HCT116 (cell line): ENCODE measurements around the gene KRTAP5-9. TPM values are rescaled to one million over a fixed set of nuclear protein-coding genes. Genes with fewer than 3 reads are reported as not detected.

Experiments used
- ATAC-seq: fragments of 200-7000 bp; cut with Tn5 transposase; 2 replicates; pipeline ENCODE4 v1.9.1; 2020; ENCODE audit warnings: mild to moderate bottlenecking, moderate library complexity
- BruUV-seq: library from RNA; stranded (reverse); fragments of 400-500 nt; replicated peaks from 2 replicates; lab custom pipeline; 2021; lab: Mats Ljungman, UMichigan
- CTCF ChIA-PET: fragments of 300-600 bp; sonication (Branson Sonifier 250); formaldehyde crosslinking; loops from one replicate; lab custom pipeline; 2021; ENCODE audit warnings: antibody characterized with exemption; lab: Charles Lee
- POLR2A ChIA-PET: fragments of 300-600, 350-600 bp; sonication (Branson Sonifier 250); formaldehyde crosslinking; loops from one replicate; lab custom pipeline; 2021; ENCODE audit warnings: antibody characterized with exemption; lab: Charles Lee
- RAD21 ChIA-PET, 2 experiments: fragments of 300-600 bp; sonication (Branson Sonifier 250); formaldehyde crosslinking; loops; one replicate each; lab custom pipeline; 2023; ENCODE audit warnings: low total read pairs in 2 of 2; ENCODE audit not compliant: uncharacterized antibody in 2 of 2, unreplicated experiment in 2 of 2, low non-redundant PET in 1 of 2; lab: Charles Lee
- DNase-seq: peaks from one replicate; pipeline ENCODE4 v3.0.0-alpha.2; 2010; ENCODE audit warnings: low read depth, low spot score
- H2AFZ ChIP-seq: fragments of 200-600 bp; shearing (Covaris generic), sonication (generic); 2 replicates; pipeline ENCODE4 v1.6.1; 2017; ENCODE audit warnings: low read depth, mixed run types, mixed read lengths, antibody characterized with exemption, low read length; ENCODE audit not compliant: poor library complexity, severe bottlenecking
- H3K27ac ChIP-seq: 2 replicates; pipeline ENCODE4 v1.5.1; 2012; ENCODE audit warnings: low read depth, low read length
- H3K27me3 ChIP-seq: fragments of 200-600 bp; sonication (generic); 2 replicates; pipeline ENCODE4 v1.6.1; 2016; ENCODE audit warnings: mixed run types, low read length, mixed read lengths; ENCODE audit not compliant: insufficient read depth
- H3K36me3 ChIP-seq, 2 experiments: fragments of 200-500 bp in 1 of 2; fragments of 200-600 bp in 1 of 2; sonication (Bioruptor generic) in 1 of 2; sonication (generic) in 1 of 2; 2 replicates each; pipeline versions ENCODE4 v1.5.1 to v1.6.1; 2014 to 2016; ENCODE audit warnings: low read length in 2 of 2, inconsistent platforms in 1 of 2, mixed read lengths in 1 of 2, mixed run types in 1 of 2; ENCODE audit not compliant: insufficient read depth in 2 of 2, control insufficient read depth in 1 of 2
- H3K4me1 ChIP-seq, 2 experiments: fragments of 200-600 bp in 1 of 2; sonication (generic) in 1 of 2; 2 replicates each; pipeline versions ENCODE4 v1.5.1 to v1.6.1; 2012 to 2017; ENCODE audit warnings: low read length in 2 of 2, inconsistent platforms in 1 of 2, mild to moderate bottlenecking in 1 of 2, mixed read lengths in 1 of 2, mixed run types in 1 of 2, moderate library complexity in 1 of 2; ENCODE audit not compliant: insufficient read depth in 2 of 2, control insufficient read depth in 1 of 2
- H3K4me2 ChIP-seq: fragments of 200-600 bp; sonication (generic); 2 replicates; pipeline ENCODE4 v1.6.1; 2017; ENCODE audit warnings: mixed run types, low read length, mixed read lengths
- H3K4me3 ChIP-seq, 2 experiments: fragments of 200-600 bp in 1 of 2; sonication (generic) in 1 of 2; replicated peaks in 1 of 2; 2 replicates each; pipeline ENCODE4 v1.5.1; 2011 to 2016; ENCODE audit warnings: low read length in 2 of 2, control low read depth in 1 of 2, low read depth in 1 of 2, mild to moderate bottlenecking in 1 of 2, mixed read lengths in 1 of 2, mixed run types in 1 of 2
- H3K79me2 ChIP-seq: fragments of 200-600 bp; sonication (generic); 2 replicates; pipeline ENCODE4 v1.6.1; 2017; ENCODE audit warnings: mild to moderate bottlenecking, mixed run types, low read length, moderate library complexity, mixed read lengths; ENCODE audit not compliant: insufficient read depth
- H3K9ac ChIP-seq: fragments of 200-600 bp; sonication (generic); 2 replicates; pipeline ENCODE4 v1.6.1; 2016; ENCODE audit warnings: low read length, mixed read lengths
- H3K9me2 ChIP-seq: fragments of 200-600 bp; sonication (generic), shearing (Covaris generic); 2 replicates; pipeline ENCODE4 v1.6.1; 2017; ENCODE audit warnings: mixed run types, mild to moderate bottlenecking, moderate library complexity; ENCODE audit not compliant: insufficient read depth
- H3K9me3 ChIP-seq, 2 experiments: fragments of 200-500 bp in 1 of 2; fragments of 200-600 bp in 1 of 2; sonication (Bioruptor generic) in 1 of 2; sonication (generic) in 1 of 2; 2 replicates each; pipeline ENCODE4 v1.6.1; 2014 to 2017; ENCODE audit warnings: low read length in 2 of 2, mixed read lengths in 2 of 2, inconsistent platforms in 1 of 2, low read depth in 1 of 2, mild to moderate bottlenecking in 1 of 2, mixed run types in 1 of 2, moderate library complexity in 1 of 2; ENCODE audit not compliant: control insufficient read depth in 1 of 2, insufficient read depth in 1 of 2
- H4K20me1 ChIP-seq: fragments of 200-600 bp; sonication (generic), shearing (Covaris generic); 2 replicates; pipeline ENCODE4 v1.6.1; 2017; ENCODE audit warnings: mixed run types, mild to moderate bottlenecking, moderate library complexity; ENCODE audit not compliant: insufficient read depth
- EZH2 ChIP-seq: fragments of 200-600 bp; sonication (generic); IDR thresholded peaks from 2 replicates; pipeline ENCODE4 v1.6.1; 2017; ENCODE audit warnings: antibody characterized with exemption, mixed run types
- EZH2phosphoT487 ChIP-seq: fragments of 200-600 bp; IDR thresholded peaks from 2 replicates; pipeline ENCODE4 v1.6.1; 2018; ENCODE audit warnings: antibody characterized with exemption, borderline replicate concordance
- JUND ChIP-seq: IDR thresholded peaks from 2 replicates; pipeline ENCODE4 v1.6.1; 2012
- POLR2A ChIP-seq: IDR thresholded peaks from 2 replicates; pipeline ENCODE4 v1.7.0; 2011; ENCODE audit warnings: borderline replicate concordance; ENCODE audit not compliant: insufficient read depth, insufficient read length; ENCODE audit errors: extremely low read depth
- POLR2AphosphoS5 ChIP-seq: IDR thresholded peaks from 2 replicates; pipeline ENCODE4 v1.6.1; 2011; ENCODE audit warnings: mild to moderate bottlenecking, low read depth, low read length, moderate library complexity
- RAD21 ChIP-seq: IDR thresholded peaks from 2 replicates; pipeline ENCODE4 v1.6.1; 2012; ENCODE audit warnings: low read depth, mild to moderate bottlenecking
- SIN3A ChIP-seq: IDR thresholded peaks from 2 replicates; pipeline ENCODE4 v1.6.1; 2012; ENCODE audit warnings: low read depth
- SP1 ChIP-seq: IDR thresholded peaks from 2 replicates; pipeline ENCODE4 v1.6.1; 2012; ENCODE audit warnings: low read depth
- SRF ChIP-seq: IDR thresholded peaks from 2 replicates; pipeline ENCODE4 v1.6.1; 2012; ENCODE audit warnings: low read depth
- TCF7L2 ChIP-seq: IDR thresholded peaks from 2 replicates; pipeline ENCODE4 v1.7.0; 2011; ENCODE audit warnings: borderline replicate concordance, inconsistent platforms; ENCODE audit not compliant: insufficient read depth, insufficient read length; ENCODE audit errors: extremely low read depth
- ZFX ChIP-seq: fragments of 450-650 bp; IDR thresholded peaks from 2 replicates; pipeline ENCODE4 v1.6.1; 2017
- intact Hi-C: fragments of 100-400 bp; cut with micrococcal nuclease; formaldehyde crosslinking; loops from 2 replicates; pipeline ENCODE4 v1.10.0; 2022
- total RNA-seq: library from RNA; stranded (reverse); gene quantifications from one replicate; pipeline ENCODE4 v1.2.1, GENCODE V29; 2021; ENCODE audit not compliant: unreplicated experiment
- TF ChIP-seq, protein P1 (sequence below): IDR thresholded peaks from 2 replicates; pipeline ENCODE4 v1.6.1; 2011; ENCODE audit warnings: mild to moderate bottlenecking, low read length, moderate library complexity; ENCODE audit not compliant: insufficient replicate concordance; ENCODE audit errors: extremely low read depth
- TF ChIP-seq, protein P2 (sequence below): IDR thresholded peaks from 2 replicates; pipeline ENCODE4 v1.6.1; 2012
- TF ChIP-seq, protein P3 (sequence below): IDR thresholded peaks from 2 replicates; pipeline ENCODE4 v1.6.1; 2012

KRTAP5-9 gene
- total RNA-seq, 1 experiment from 2014 or later, result 0.27 TPM

DNA sequence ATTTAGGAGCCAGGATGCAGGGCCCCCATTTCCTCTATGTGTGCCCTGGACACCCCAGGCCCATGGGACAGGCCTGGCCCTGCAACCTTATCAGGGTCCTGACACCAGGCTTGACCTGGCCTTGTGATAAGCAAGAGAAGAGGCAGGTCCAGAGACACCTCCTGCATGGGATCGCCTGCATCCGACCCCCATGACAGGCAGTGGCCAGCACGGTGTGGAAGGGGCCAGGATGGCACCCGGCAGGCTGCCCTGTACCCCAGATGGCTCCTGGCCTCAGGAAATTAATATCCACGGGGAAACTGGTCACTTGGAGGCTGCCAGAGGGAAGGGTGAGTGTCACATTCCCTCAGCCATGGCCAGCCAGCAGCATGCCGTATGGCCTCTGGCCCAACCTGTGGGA lies 6.8 kb downstream of the KRTAP5-9 start:
- DNase-seq (no peak), ATAC-seq (no peak)
- Histone ChIP-seq H3K9me2 (no peaks in the 10 kb centered on the region), H4K20me1 (no peaks in the 10 kb centered on the region), H3K9me3 (no peaks in the 10 kb centered on the region), H3K27me3 (peaks cover 6% of the 10 kb centered on the region; the same call in 1 of the 2 replicates), H3K27ac (no peak overlapping the region), H3K9ac (no peak overlapping the region), H3K4me1 (no peaks in the 10 kb centered on the region), H3K79me2 (no peaks in the 10 kb centered on the region), H2AFZ (no peak overlapping the region), H3K4me3 (no peak overlapping the region), H3K4me2 (no peak overlapping the region), H3K36me3 (no peaks in the 10 kb centered on the region)
- TF ChIP-seq ZFX (no peak), POLR2AphosphoS5 (no peak), POLR2A (no peak), SP1 (no peak), EZH2phosphoT487 (no peak), SRF (no peak), RAD21 (no peak), JUND (no peak), SIN3A (no peak), TCF7L2 (no peak), EZH2 (no peak)
- TF ChIP-seq, protein P1, sequence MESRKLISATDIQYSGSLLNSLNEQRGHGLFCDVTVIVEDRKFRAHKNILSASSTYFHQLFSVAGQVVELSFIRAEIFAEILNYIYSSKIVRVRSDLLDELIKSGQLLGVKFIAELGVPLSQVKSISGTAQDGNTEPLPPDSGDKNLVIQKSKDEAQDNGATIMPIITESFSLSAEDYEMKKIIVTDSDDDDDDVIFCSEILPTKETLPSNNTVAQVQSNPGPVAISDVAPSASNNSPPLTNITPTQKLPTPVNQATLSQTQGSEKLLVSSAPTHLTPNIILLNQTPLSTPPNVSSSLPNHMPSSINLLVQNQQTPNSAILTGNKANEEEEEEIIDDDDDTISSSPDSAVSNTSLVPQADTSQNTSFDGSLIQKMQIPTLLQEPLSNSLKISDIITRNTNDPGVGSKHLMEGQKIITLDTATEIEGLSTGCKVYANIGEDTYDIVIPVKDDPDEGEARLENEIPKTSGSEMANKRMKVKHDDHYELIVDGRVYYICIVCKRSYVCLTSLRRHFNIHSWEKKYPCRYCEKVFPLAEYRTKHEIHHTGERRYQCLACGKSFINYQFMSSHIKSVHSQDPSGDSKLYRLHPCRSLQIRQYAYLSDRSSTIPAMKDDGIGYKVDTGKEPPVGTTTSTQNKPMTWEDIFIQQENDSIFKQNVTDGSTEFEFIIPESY, result no peak
- TF ChIP-seq, protein P2, sequence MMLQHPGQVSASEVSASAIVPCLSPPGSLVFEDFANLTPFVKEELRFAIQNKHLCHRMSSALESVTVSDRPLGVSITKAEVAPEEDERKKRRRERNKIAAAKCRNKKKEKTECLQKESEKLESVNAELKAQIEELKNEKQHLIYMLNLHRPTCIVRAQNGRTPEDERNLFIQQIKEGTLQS, result no peak
- TF ChIP-seq, protein P3, sequence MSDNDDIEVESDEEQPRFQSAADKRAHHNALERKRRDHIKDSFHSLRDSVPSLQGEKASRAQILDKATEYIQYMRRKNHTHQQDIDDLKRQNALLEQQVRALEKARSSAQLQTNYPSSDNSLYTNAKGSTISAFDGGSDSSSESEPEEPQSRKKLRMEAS, result no peak
- intact Hi-C loops, result no loop called here
- BruUV-seq, result no TSS peak
- ChIA-PET CTCF (no interaction called here), RAD21 (no interaction called here), POLR2A (no interaction called here)
